Lower leg skin (tissue), 4 donors: Measurements from ENCODE around the gene TUSC2. TPM values are rescaled to one million over a fixed set of nuclear protein-coding genes. Genes with fewer than 3 reads are reported as not detected.

Experiments
- DNase-seq, 2 donors: peaks; one replicate each; pipeline ENCODE4 v3.0.0-alpha.2; 2019; ENCODE audit warnings: low spot score in 2 of 2
- H3K4me3 ChIP-seq: fragments of 200-600 bp; sonication (generic); 2 replicates; pipeline ENCODE4 v1.5.1; 2017; ENCODE audit warnings: mild to moderate bottlenecking, low read depth; ENCODE audit not compliant: poor library complexity, severe bottlenecking
- POLR2A ChIP-seq, 2 donors: fragments of 450-650 bp; IDR thresholded peaks; one replicate each; pipeline ENCODE4 v1.6.1; 2016 to 2017; ENCODE audit warnings: antibody characterized with exemption in 2 of 2, mild to moderate bottlenecking in 1 of 2, moderate library complexity in 1 of 2
- WGBS, 2 donors: methylation state at CpG; one replicate each; pipeline ENCODE4 v1.1.5; 2018; 5-methylcytosine and 5-hydroxymethylcytosine counted together
- intact Hi-C: fragments of 100-400 bp; cut with DNase I; formaldehyde crosslinking; loops from one replicate; pipeline ENCODE4 v1.15.0; 2023; ENCODE audit warnings: low total_unique reads
- total RNA-seq, 4 donors: library from RNA; depleted of rRNA; stranded (reverse); fragments of >200 nt; gene quantifications; one replicate each; pipeline ENCODE4 v1.1.0, GENCODE V29; 2016
- TF ChIP-seq, protein P1 (sequence below), 3 donors: fragments of 450-650 bp; IDR thresholded peaks; one replicate each; pipeline ENCODE4 v1.5.1; 2016; ENCODE audit warnings: antibody characterized with exemption in 3 of 3, mild to moderate bottlenecking in 3 of 3, moderate library complexity in 2 of 3

Gene TUSC2
- total RNA-seq, 4 donors from 2014 or later: 13.1 to 24.2 (median 18.0) TPM

- H3K4me3 ChIP-seq: no peak overlapping the region
- TF ChIP-seq, protein P1, sequence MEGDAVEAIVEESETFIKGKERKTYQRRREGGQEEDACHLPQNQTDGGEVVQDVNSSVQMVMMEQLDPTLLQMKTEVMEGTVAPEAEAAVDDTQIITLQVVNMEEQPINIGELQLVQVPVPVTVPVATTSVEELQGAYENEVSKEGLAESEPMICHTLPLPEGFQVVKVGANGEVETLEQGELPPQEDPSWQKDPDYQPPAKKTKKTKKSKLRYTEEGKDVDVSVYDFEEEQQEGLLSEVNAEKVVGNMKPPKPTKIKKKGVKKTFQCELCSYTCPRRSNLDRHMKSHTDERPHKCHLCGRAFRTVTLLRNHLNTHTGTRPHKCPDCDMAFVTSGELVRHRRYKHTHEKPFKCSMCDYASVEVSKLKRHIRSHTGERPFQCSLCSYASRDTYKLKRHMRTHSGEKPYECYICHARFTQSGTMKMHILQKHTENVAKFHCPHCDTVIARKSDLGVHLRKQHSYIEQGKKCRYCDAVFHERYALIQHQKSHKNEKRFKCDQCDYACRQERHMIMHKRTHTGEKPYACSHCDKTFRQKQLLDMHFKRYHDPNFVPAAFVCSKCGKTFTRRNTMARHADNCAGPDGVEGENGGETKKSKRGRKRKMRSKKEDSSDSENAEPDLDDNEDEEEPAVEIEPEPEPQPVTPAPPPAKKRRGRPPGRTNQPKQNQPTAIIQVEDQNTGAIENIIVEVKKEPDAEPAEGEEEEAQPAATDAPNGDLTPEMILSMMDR (IDR thresholded peaks at IDR 0.05): no peak
- TF ChIP-seq POLR2A (IDR thresholded peaks at IDR 0.05): no peak
- WGBS, 2 donors: 44 to 81% methylated on average over 4 of the region's 5 CpGs
- peak in 1 of 2 donors; percentile 36 for DNase-seq
- intact Hi-C loops: no loop called here
Measured at GRCh38 chr3:50323614-50324199, 4.3 kb downstream of the TUSC2 start.

- no peak for TF ChIP-seq POLR2A (IDR thresholded peaks at IDR 0.05)
- TF ChIP-seq, protein P1 (IDR thresholded peaks at IDR 0.05): no peak
- H3K4me3 ChIP-seq: no peak overlapping the region
- WGBS, 2 donors: 50 to 68% methylated on average over 4 of the region's 4 CpGs
- intact Hi-C loops: no loop called here
- peak in 1 of 2 donors; percentile 18 for DNase-seq
Measured at GRCh38 chr3:50323092-50323600, 4.9 kb downstream of the TUSC2 start.

DNA sequence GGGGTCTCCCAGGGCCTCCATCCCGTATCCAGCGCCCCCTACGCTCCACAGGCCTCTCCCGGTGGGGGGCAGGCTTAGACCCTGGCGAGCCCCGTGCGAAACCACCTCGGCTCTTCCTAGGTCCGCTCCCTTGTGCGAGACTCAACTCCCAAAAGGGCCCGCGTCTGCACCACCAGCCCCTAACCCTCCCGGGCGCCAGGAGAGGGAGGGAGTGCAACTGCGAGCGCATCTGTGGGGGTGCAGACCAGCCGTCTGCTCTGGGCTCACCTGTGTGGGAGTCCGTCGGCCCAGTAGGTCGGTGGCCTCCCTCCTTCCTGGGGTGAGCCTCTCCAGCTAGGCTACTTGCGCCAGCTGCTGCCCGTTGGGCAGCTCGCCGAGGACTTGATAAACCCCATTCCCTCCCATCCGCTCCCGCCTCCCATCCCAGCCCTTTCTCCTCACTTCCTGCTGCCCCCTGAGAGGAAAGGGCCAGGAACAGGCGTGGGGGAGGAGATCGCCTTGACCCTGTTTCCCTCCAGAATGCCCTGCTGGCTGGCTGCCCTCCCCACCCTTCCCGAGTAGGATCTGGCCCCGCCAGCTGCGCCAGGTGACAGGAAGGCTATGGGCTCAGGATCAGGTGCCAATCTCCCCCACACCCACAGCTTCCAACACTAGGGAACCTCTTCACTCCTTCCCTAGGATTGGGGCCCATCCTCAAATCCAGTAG lies 5.5 kb downstream of the TUSC2 start, which contains the start of gene HYAL2:
Gene HYAL2, minus strand, starts transcription at position 360 of the 706 bp plus-strand sequence. CDS start 2,256 bp downstream, outside the sequence.
- 50 to 55% methylated on average over 31 of the region's 31 CpGs for WGBS, 2 donors
- TF ChIP-seq, protein P1 (IDR thresholded peaks at IDR 0.05): no peak
- TF ChIP-seq POLR2A (IDR thresholded peaks at IDR 0.05): no peak
- peak within 1 kb of the TSS; percentile 42 for H3K4me3 ChIP-seq
- peak in 1 of 2 donors; percentile 50 for DNase-seq
- intact Hi-C loops: no loop called here

DNA sequence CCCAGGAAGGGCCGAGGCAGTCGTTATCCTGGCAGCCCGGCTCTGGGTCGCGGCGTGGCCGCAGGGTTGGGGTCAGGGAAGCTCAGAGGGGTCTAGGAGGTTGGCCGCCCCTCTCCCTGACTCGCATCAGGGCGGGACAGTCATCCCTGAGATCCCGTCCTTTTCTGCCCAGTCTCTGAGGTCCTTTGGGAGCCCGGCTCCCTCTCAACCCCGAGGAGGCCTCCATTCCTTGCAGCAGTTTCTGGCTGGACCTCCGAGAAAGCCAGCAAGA lies 6.0 kb downstream of the TUSC2 start:
- WGBS, 2 donors: 12 to 19% methylated on average over 6 to 12 of the region's 14 CpGs
- peak in 1 of 2 donors; percentile 32 for DNase-seq

DNA sequence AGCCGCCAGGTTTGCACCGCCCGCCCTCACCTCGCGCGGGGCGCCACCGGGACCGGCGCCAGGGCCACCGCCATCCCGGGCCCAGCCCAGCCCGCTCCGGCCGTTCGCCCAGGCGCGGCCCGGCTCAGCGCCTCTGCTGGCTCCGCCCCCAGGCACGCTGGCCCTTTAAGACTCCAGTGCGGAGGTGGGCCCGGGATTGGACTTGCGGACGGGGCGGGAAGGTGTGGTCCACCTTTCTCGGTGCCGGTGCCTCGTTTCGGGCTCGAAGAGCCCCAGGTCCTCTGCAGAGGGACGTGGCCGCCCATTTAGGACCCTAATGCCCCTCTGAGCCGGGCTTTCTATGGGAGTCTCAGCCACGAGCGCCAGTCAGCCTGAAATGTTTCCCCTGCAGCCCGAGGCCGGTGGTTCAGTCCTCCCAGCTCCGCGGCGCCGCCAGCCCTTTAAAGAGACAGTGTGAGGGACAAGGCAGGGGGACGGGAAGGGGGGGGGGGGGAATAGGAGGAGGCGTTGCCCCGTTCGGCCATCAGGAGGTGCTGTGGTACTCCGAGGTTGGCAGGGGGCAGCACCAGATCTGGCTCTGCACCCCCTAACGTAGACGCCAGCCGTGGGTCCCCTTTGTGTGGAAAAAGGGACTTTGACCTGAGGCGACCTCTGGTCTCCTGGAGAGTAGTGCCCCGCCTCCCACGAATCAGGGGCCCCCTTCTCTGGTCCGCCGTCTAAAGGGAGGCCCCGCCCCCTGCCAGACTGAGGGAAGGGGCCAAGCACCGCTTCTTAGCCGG lies 6.5 kb downstream of the TUSC2 start:
- DNase-seq: peak; percentile 84 to 97
- WGBS, 2 donors: 2 to 5% methylated on average over 40 to 46 of the region's 59 CpGs
- peak overlapping the region; percentile 42 for H3K4me3 ChIP-seq
- no peak for TF ChIP-seq POLR2A (IDR thresholded peaks at IDR 0.05)
- TF ChIP-seq, protein P1 (IDR thresholded peaks at IDR 0.05): no peak
- intact Hi-C loops: no loop called here

More for the DNA sequence above, 6.0 kb downstream of the TUSC2 start:
- TF ChIP-seq, protein P1 (IDR thresholded peaks at IDR 0.05): no peak
- TF ChIP-seq POLR2A (IDR thresholded peaks at IDR 0.05): no peak
- peak overlapping the region; percentile 42 for H3K4me3 ChIP-seq
- intact Hi-C loops: no loop called here
